ENCODE data around the gene HTT. TPM values are rescaled to one million over a fixed set of nuclear protein-coding genes. Genes with fewer than 3 reads are reported as not detected.

The HTT gene
- total and polyA plus RNA-seq, 2 of the 13 experiments (the other 11 are each of a cell fraction or from before 2014, with no cell fraction given): 17.5 to 19.5 TPM

- no TSS peak for BruUV-seq (replicated peaks)
- H3K27me3 ChIP-seq (ENCODE audit: control insufficient read depth in 1 of 2, insufficient read depth in 2 of 2, low read length in 2 of 2): peaks cover 0 to 49% of the 10 kb centered on the region in 2 experiments; a peak in 3 of 5 replicates
- H3K9me3 ChIP-seq (ENCODE audit: low read length): no peaks in the 10 kb centered on the region
- in situ Hi-C loops (cut with HindIII; ENCODE audit: extremely low pct_ligation_motif_present, low pct_unique_long_range_greater_than_20kb): no loop called here
- no peaks in the 10 kb centered on the region for H3K36me3 ChIP-seq (replicated peaks in 1 of 2; ENCODE audit: control insufficient read depth in 1 of 2, insufficient read depth in 2 of 2, low read length in 2 of 2)
- H3K4me1 ChIP-seq (ENCODE audit: insufficient read depth, low read length): peaks cover 54% of the 10 kb centered on the region
- intact Hi-C loops (cut with micrococcal nuclease; ENCODE audit: unreplicated experiment): no loop called here
- peak; percentile 49 for ATAC-seq
- 13% methylated on average over 7 of the region's 12 CpGs for WGBS (ENCODE audit: low lambda C conversion rate)
- no peaks in the 10 kb centered on the region for H4K20me1 ChIP-seq (ENCODE audit: insufficient read depth, low read length)
- peak; percentile 24 for DNase-seq (ENCODE audit: low spot score)
- no peak overlapping the region for H2AFZ ChIP-seq (ENCODE audit: low read length)
- no peak for FAIRE-seq
- H3K4me2 ChIP-seq (ENCODE audit: low read depth, low read length): peak overlapping the region; percentile 19; the same call in 1 of the 2 replicates
- no peak overlapping the region for H3K27ac ChIP-seq (ENCODE audit: extremely low read length, insufficient read depth, low read length)
- peak; percentile 53 for TF ChIP-seq ZNF687 (CRISPR knock-in tag; IDR thresholded peaks at IDR 0.05)
- no peak for TF ChIP-seq ELF1 (CRISPR knock-in tag; IDR thresholded peaks at IDR 0.05)
- peak; percentile 12; the same call in 1 of the 2 replicates for TF ChIP-seq ZNF768 (CRISPR knock-in tag; IDR thresholded peaks at IDR 0.05)
- no peaks in the 10 kb centered on the region for H3K79me2 ChIP-seq (ENCODE audit: insufficient read depth, low read length)
- ChIA-PET CTCF (ENCODE audit: low intra/inter-chr PET ratio, low total read pairs) (no interaction called here), POLR2A (interaction anchor here (1.0 to 2.7 kb wide), 2 partner anchors 22 to 68 kb away, joined by 3 to 6 read pairs; partner anchors contain the start of gene GRK4)
- H3K9ac ChIP-seq (ENCODE audit: insufficient read depth, low read depth, low read length): no peak overlapping the region
- H3K4me3 ChIP-seq (replicated peaks in 1 of 3; ENCODE audit: insufficient read depth in 1 of 3, low read depth in 2 of 3, low read length in 3 of 3): no peak overlapping the region
These were observed 43.0 kb upstream of the HTT start for GRCh38 chr4:3031357-3032082.

Data from HepG2 (cell line).